22Rv1 (cell line): ENCODE measurements around the gene BIN1.

Experiments
- CTCF ChIP-seq: fragments of 450-650 bp; IDR thresholded peaks from 2 replicates; pipeline ENCODE4 v1.5.1; 2017; ENCODE audit warnings: mild to moderate bottlenecking
- ZFX ChIP-seq: fragments of 450-650 bp; IDR thresholded peaks from 2 replicates; pipeline ENCODE4 v1.6.1; 2017; ENCODE audit warnings: antibody characterized with exemption, borderline replicate concordance

- TF ChIP-seq CTCF, result no peak
- TF ChIP-seq ZFX, result no peak
These were observed 23.0 kb upstream of the BIN1 start for GRCh38 chr2:127129937-127130336.
